H9 (cell line): Measurements from ENCODE around the gene SP100. TPM values are rescaled to one million over a fixed set of nuclear protein-coding genes. Genes with fewer than 3 reads are reported as not detected.

Experiments used
- DNase-seq: peaks from one replicate; pipeline ENCODE4 v3.0.0-alpha.2; 2017
- H2AFZ ChIP-seq: one replicate; pipeline ENCODE4 v1.6.1; 2013; ENCODE audit warnings: mild to moderate bottlenecking, low read length, control low read depth, moderate library complexity
- H2AK5ac ChIP-seq: 2 replicates; pipeline ENCODE4 v1.6.1; 2013; ENCODE audit warnings: low read length, control low read depth, mixed read lengths; ENCODE audit not compliant: insufficient read length
- H2BK120ac ChIP-seq: one replicate; pipeline ENCODE4 v1.6.1; 2013; ENCODE audit warnings: low read depth, mild to moderate bottlenecking, low read length, control low read depth, inconsistent platforms; ENCODE audit not compliant: poor library complexity, severe bottlenecking
- H2BK12ac ChIP-seq: 2 replicates; pipeline ENCODE4 v1.6.1; 2013; ENCODE audit warnings: low read length, control low read depth, mixed read lengths, low read depth; ENCODE audit not compliant: insufficient read length
- H2BK15ac ChIP-seq: 2 replicates; pipeline ENCODE4 v1.6.1; 2013; ENCODE audit warnings: low read depth, low read length, control low read depth
- H2BK20ac ChIP-seq: one replicate; pipeline ENCODE4 v1.6.1; 2013; ENCODE audit warnings: low read depth, mild to moderate bottlenecking, low read length, control low read depth, inconsistent platforms; ENCODE audit not compliant: poor library complexity, severe bottlenecking
- H2BK5ac ChIP-seq: 2 replicates; pipeline ENCODE4 v1.6.1; 2013; ENCODE audit warnings: low read length, control low read depth, mixed read lengths; ENCODE audit not compliant: insufficient read length
- H3K14ac ChIP-seq: 2 replicates; pipeline ENCODE4 v1.6.1; 2013; ENCODE audit warnings: low read length, control low read depth; ENCODE audit not compliant: insufficient read depth
- H3K18ac ChIP-seq: 2 replicates; pipeline ENCODE4 v1.6.1; 2013; ENCODE audit warnings: low read depth, mild to moderate bottlenecking, mixed read lengths, low read length, control low read depth; ENCODE audit not compliant: insufficient read length
- H3K23ac ChIP-seq: 2 replicates; pipeline ENCODE4 v1.6.1; 2013; ENCODE audit warnings: low read length, control low read depth, mixed read lengths, low read depth; ENCODE audit not compliant: insufficient read length
- H3K23me2 ChIP-seq: 2 replicates; pipeline ENCODE4 v1.6.1; 2013; ENCODE audit warnings: low read depth, mild to moderate bottlenecking, mixed read lengths, low read length, control low read depth; ENCODE audit not compliant: insufficient read length, poor library complexity, severe bottlenecking
- H3K27ac ChIP-seq: 2 replicates; pipeline ENCODE4 v1.5.1; 2013; ENCODE audit warnings: low read length, control low read depth, mixed read lengths, low read depth; ENCODE audit not compliant: insufficient read length
- H3K27me3 ChIP-seq: 2 replicates; pipeline ENCODE4 v1.6.1; 2013; ENCODE audit warnings: low read length, control low read depth, inconsistent platforms; ENCODE audit not compliant: insufficient read depth
- H3K4ac ChIP-seq: 2 replicates; pipeline ENCODE4 v1.6.1; 2013; ENCODE audit warnings: low read depth, mild to moderate bottlenecking, control low read depth, inconsistent platforms, low read length, moderate library complexity
- H3K4me1 ChIP-seq: 2 replicates; pipeline ENCODE4 v1.6.1; 2013; ENCODE audit warnings: low read length, control low read depth, inconsistent platforms; ENCODE audit not compliant: insufficient read depth
- H3K4me2 ChIP-seq: 2 replicates; pipeline ENCODE4 v1.6.1; 2013; ENCODE audit warnings: low read length, control low read depth, mixed read lengths; ENCODE audit not compliant: insufficient read length, insufficient read depth
- H3K56ac ChIP-seq: 2 replicates; pipeline ENCODE4 v1.6.1; 2013; ENCODE audit warnings: low read depth, mild to moderate bottlenecking, mixed read lengths, low read length, control low read depth; ENCODE audit not compliant: insufficient read length
- H3K79me1 ChIP-seq: 2 replicates; pipeline ENCODE4 v1.6.1; 2013; ENCODE audit warnings: low read depth, mild to moderate bottlenecking, moderate library complexity, low read length, control low read depth, inconsistent platforms; ENCODE audit not compliant: insufficient read depth, poor library complexity, severe bottlenecking
- H3K79me2 ChIP-seq: 2 replicates; pipeline ENCODE4 v1.6.1; 2013; ENCODE audit warnings: low read length, control low read depth, inconsistent platforms; ENCODE audit not compliant: insufficient read depth
- H3K9ac ChIP-seq: 2 replicates; pipeline ENCODE4 v1.6.1; 2013; ENCODE audit warnings: low read length, control low read depth, mixed read lengths; ENCODE audit not compliant: insufficient read length; ENCODE audit errors: extremely low read depth
- H3K9me3 ChIP-seq: one replicate; pipeline ENCODE4 v1.6.1; 2013; ENCODE audit warnings: low read depth, low read length, inconsistent platforms; ENCODE audit not compliant: control insufficient read depth
- H3T11ph ChIP-seq: one replicate; pipeline ENCODE4 v1.6.1; 2013; ENCODE audit warnings: mild to moderate bottlenecking, low read length, control low read depth, inconsistent platforms
- H4K20me1 ChIP-seq: one replicate; pipeline ENCODE4 v1.6.1; 2013; ENCODE audit not compliant: control insufficient read depth, insufficient read length, insufficient read depth
- H4K5ac ChIP-seq: 2 replicates; pipeline ENCODE4 v1.6.1; 2013; ENCODE audit warnings: low read depth, mild to moderate bottlenecking, mixed read lengths, low read length, control low read depth; ENCODE audit not compliant: insufficient read length
- H4K8ac ChIP-seq: replicated peaks from 2 replicates; pipeline ENCODE4 v1.6.1; 2013; ENCODE audit warnings: low read length, control low read depth, mixed read lengths, low read depth; ENCODE audit not compliant: insufficient read length
- H4K91ac ChIP-seq: 2 replicates; pipeline ENCODE4 v1.6.1; 2013; ENCODE audit warnings: low read depth, mild to moderate bottlenecking, moderate library complexity, mixed read lengths, low read length, control low read depth; ENCODE audit not compliant: insufficient read length
- H3K27ac Mint-ChIP-seq, 3 experiments: 2 replicates in 2 of 3; 3 replicates in 1 of 3; pipeline ENCODE4 v1.8.0; 2020 to 2021; ENCODE audit warnings: mixed read lengths in 3 of 3, mild to moderate bottlenecking in 1 of 3, moderate library complexity in 1 of 3
- H3K27me3 Mint-ChIP-seq: 2 replicates; pipeline ENCODE4 v1.8.0; 2021; ENCODE audit warnings: low read depth, mild to moderate bottlenecking, moderate library complexity, mixed read lengths
- H3K36me3 Mint-ChIP-seq, 3 experiments: 2 replicates in 2 of 3; 3 replicates in 1 of 3; pipeline ENCODE4 v1.8.0; 2020 to 2021; ENCODE audit warnings: low read depth in 3 of 3, mixed read lengths in 3 of 3; ENCODE audit not compliant: insufficient read depth in 1 of 3
- H3K4me1 Mint-ChIP-seq, 2 experiments: 2 replicates each; pipeline ENCODE4 v1.8.0; 2020; ENCODE audit warnings: mixed read lengths in 2 of 2
- H3K4me3 Mint-ChIP-seq, 2 experiments: 2 replicates in 1 of 2; 3 replicates in 1 of 2; pipeline ENCODE4 v1.8.0; 2020 to 2021; ENCODE audit warnings: mild to moderate bottlenecking in 2 of 2, mixed read lengths in 2 of 2, moderate library complexity in 1 of 2
- H3K9me3 Mint-ChIP-seq, 2 experiments: 2 replicates in 1 of 2; 3 replicates in 1 of 2; pipeline ENCODE4 v1.8.0; 2020; ENCODE audit warnings: mild to moderate bottlenecking in 2 of 2, mixed read lengths in 2 of 2, moderate library complexity in 1 of 2
- CTCF ChIP-seq: fragments of 200-600 bp; sonication (generic); conservative IDR thresholded peaks from 3 replicates; pipeline ENCODE4 v1.8.0; 2021; ENCODE audit warnings: antibody characterized with exemption, mild to moderate bottlenecking
- WGBS: extraction: QIAGEN DNeasy Blood & Tissue Kit; methylation state at CpG from one replicate; pipeline ENCODE4 v1.1.7; 2013; ENCODE audit warnings: missing lambda C conversion rate, low lambda C conversion rate, mixed read lengths; ENCODE audit not compliant: insufficient read length; ENCODE audit errors: extremely low coverage; 5-methylcytosine and 5-hydroxymethylcytosine counted together
- total RNA-seq: library from RNA; stranded (reverse); gene quantifications from 2 replicates; pipeline ENCODE4 v1.2.1, GENCODE V29; 2021

SP100 gene
- total RNA-seq, 1 experiment from 2014 or later, result 0.28 TPM

- no peak overlapping the region for H3K27ac Mint-ChIP-seq
Observed at GRCh38 chr2:230382108-230382507, 33.9 kb upstream of the SP100 start.

More at GRCh38 chr2:230382108-230382507, 33.9 kb upstream of the SP100 start:
- Mint-ChIP-seq H3K9me3 (no peaks in the 10 kb centered on the region), H3K27me3 (no peaks in the 10 kb centered on the region; the same call in 1 of the 2 replicates), H3K4me1 (no peaks in the 10 kb centered on the region), H3K4me3 (no peak overlapping the region), H3K36me3 (no peaks in the 10 kb centered on the region; a peak in 1 of 7 replicates)
- no peak for TF ChIP-seq CTCF
- no peak overlapping the region for H2BK12ac ChIP-seq
- no peaks in the 10 kb centered on the region for H4K20me1 ChIP-seq
- H4K5ac ChIP-seq, result no peak overlapping the region
- H3K4me2 ChIP-seq, result no peak overlapping the region
- H2BK5ac ChIP-seq, result no peak overlapping the region
- H4K8ac ChIP-seq, result no peak overlapping the region
- H3K23ac ChIP-seq, result no peak overlapping the region
- H2AFZ ChIP-seq, result no peak overlapping the region
- no peaks in the 10 kb centered on the region for H3K79me2 ChIP-seq
- no peak overlapping the region for H3K4ac ChIP-seq
- H3K14ac ChIP-seq, result no peak overlapping the region
- no peak overlapping the region for H4K91ac ChIP-seq
- H3K18ac ChIP-seq, result no peak overlapping the region
- no peak overlapping the region for H3K56ac ChIP-seq
- H3K27ac ChIP-seq, result no peak overlapping the region
- H3K9me3 ChIP-seq, result no peaks in the 10 kb centered on the region
- no peak overlapping the region for H2AK5ac ChIP-seq
- no peaks in the 10 kb centered on the region for H3K27me3 ChIP-seq
- no peak overlapping the region for H2BK120ac ChIP-seq
- H3K23me2 ChIP-seq, result no peaks in the 10 kb centered on the region
- H2BK15ac ChIP-seq, result no peak overlapping the region
- no peaks in the 10 kb centered on the region for H3K79me1 ChIP-seq
- no peak overlapping the region for H3T11ph ChIP-seq
- H2BK20ac ChIP-seq, result no peak overlapping the region
- H3K9ac ChIP-seq, result no peak overlapping the region
- WGBS, result no CpG with 5 or more reads among the region's 2 CpGs
- DNase-seq, result no peak
- no peaks in the 10 kb centered on the region for H3K4me1 ChIP-seq
